ENCODE results near the gene KLF14. TPM values are rescaled to one million over a fixed set of nuclear protein-coding genes. Genes with fewer than 3 reads are reported as not detected.
"Not testable (repeated sequence)": the region's sequence is repeated elsewhere in the genome, so short reads cannot be mapped to it uniquely, and the experiment has no call there.

KLF14 gene
- total and polyA plus RNA-seq, 2 donors (not counting 1 experiment from before 2014, with no cell fraction given) = 0.25 to 0.27 TPM

- Histone ChIP-seq H3K9ac (ENCODE audit: low read length) (no peak overlapping the region), H4K20me1 (ENCODE audit: control insufficient read depth, insufficient read depth, low read length, poor library complexity, severe bottlenecking) (no peaks in the 10 kb centered on the region), H3K4me2 (replicated peaks; ENCODE audit: low read depth, low read length, poor library complexity, severe bottlenecking) (no peak overlapping the region), H3K36me3 (replicated peaks in 1 of 2; ENCODE audit: control extremely low read depth in 1 of 2, control insufficient read depth in 1 of 2, extremely low read depth in 1 of 2, insufficient read depth in 2 of 2, low read length in 1 of 2) (no peaks in the 10 kb centered on the region), H3K4me3 (ENCODE audit: control extremely low read depth in 1 of 5, extremely low read depth in 1 of 5, insufficient read depth in 1 of 5, low read depth in 2 of 5, low read length in 4 of 5) (no peak overlapping the region), H3K4me1 (ENCODE audit: control insufficient read depth in 2 of 2, insufficient read depth in 2 of 2, low read length in 2 of 2) (no peaks in the 10 kb centered on the region), H3K27ac (ENCODE audit: low read length in 2 of 2) (no peak overlapping the region), H3K79me2 (ENCODE audit: control insufficient read depth, insufficient read depth, low read length) (no peaks in the 10 kb centered on the region), H3K27me3 (replicated peaks in 1 of 4; ENCODE audit: control extremely low read depth in 1 of 4, control insufficient read depth in 3 of 4, insufficient read depth in 4 of 4, low read length in 3 of 4) (peaks cover 0 to 4% (median 0%) of the 10 kb centered on the region in 4 experiments), H2AFZ (ENCODE audit: insufficient read depth, low read depth, low read length, poor library complexity, severe bottlenecking) (no peak overlapping the region), H3K9me3 (ENCODE audit: control extremely low read depth in 1 of 3, control insufficient read depth in 2 of 3, insufficient read depth in 1 of 3, low read length in 2 of 3) (peaks cover 2 to 23% (median 15%) of the 10 kb centered on the region in 3 donors)
- Mint-ChIP-seq H3K27ac (no peak overlapping the region), H3K9me3 (ENCODE audit: insufficient read depth) (peaks cover 28% of the 10 kb centered on the region), H3K4me3 (no peak overlapping the region), H3K4me1 (no peaks in the 10 kb centered on the region), H3K27me3 (peaks cover 29% of the 10 kb centered on the region)
- POLR2A ChIA-PET = no interaction called here
- TF ChIP-seq EZH2 (IDR thresholded peaks at IDR 0.05; ENCODE audit: borderline replicate concordance, insufficient read depth, low read depth, low read length, poor library complexity, severe bottlenecking) = no peak
- TF ChIP-seq CTCF (IDR thresholded peaks at IDR 0.05) = no peak
- ATAC-seq (ENCODE audit: low read depth) (no peak), DNase-seq (no peak)
- no CpG with 5 or more reads among the region's 1 CpG for WGBS (ENCODE audit: insufficient coverage)
- intact Hi-C loops (cut with micrococcal nuclease) = no loop called here
- CTCF ChIA-PET = no interaction called here
These were observed 34.8 kb upstream of the KLF14 start for GRCh38 chr7:130768854-130769253.

GRCh38 chr7:130764569-130764968 lies 30.6 kb upstream of the KLF14 start:
- H3K27me3 ChIP-seq (replicated peaks in 1 of 4; ENCODE audit: control extremely low read depth in 1 of 4, control insufficient read depth in 3 of 4, insufficient read depth in 4 of 4, low read length in 3 of 4); ATAC-seq (ENCODE audit: low read depth); H3K9me3 Mint-ChIP-seq (ENCODE audit: insufficient read depth); H3K27ac ChIP-seq (ENCODE audit: low read length in 2 of 2); H3K36me3 ChIP-seq (replicated peaks in 1 of 2; ENCODE audit: control extremely low read depth in 1 of 2, control insufficient read depth in 1 of 2, extremely low read depth in 1 of 2, insufficient read depth in 2 of 2, low read length in 1 of 2); H3K4me3 Mint-ChIP-seq; H3K4me1 ChIP-seq (ENCODE audit: control insufficient read depth in 2 of 2, insufficient read depth in 2 of 2, low read length in 2 of 2); H3K27ac Mint-ChIP-seq; H3K9ac ChIP-seq (ENCODE audit: low read length); H3K4me2 ChIP-seq (replicated peaks; ENCODE audit: low read depth, low read length, poor library complexity, severe bottlenecking); intact Hi-C loops (cut with micrococcal nuclease); POLR2A ChIA-PET; DNase-seq; CTCF ChIA-PET; H2AFZ ChIP-seq (ENCODE audit: insufficient read depth, low read depth, low read length, poor library complexity, severe bottlenecking); H3K4me1 Mint-ChIP-seq; H4K20me1 ChIP-seq (ENCODE audit: control insufficient read depth, insufficient read depth, low read length, poor library complexity, severe bottlenecking); H3K4me3 ChIP-seq (ENCODE audit: control extremely low read depth in 1 of 5, extremely low read depth in 1 of 5, insufficient read depth in 1 of 5, low read depth in 2 of 5, low read length in 4 of 5); H3K79me2 ChIP-seq (ENCODE audit: control insufficient read depth, insufficient read depth, low read length): not testable (repeated sequence)
- H3K27me3 Mint-ChIP-seq = peaks cover 22% of the 10 kb centered on the region
- 100% methylated on average over 1 of the region's 4 CpGs for WGBS (ENCODE audit: insufficient coverage)
- peaks cover 0 to 12% (median 7%) of the 10 kb centered on the region in 3 donors for H3K9me3 ChIP-seq (ENCODE audit: control extremely low read depth in 1 of 3, control insufficient read depth in 2 of 3, insufficient read depth in 1 of 3, low read length in 2 of 3)
